Measurements from ENCODE around the gene PNMA5. TPM values are rescaled to one million over a fixed set of nuclear protein-coding genes. Genes with fewer than 3 reads are reported as not detected.

The PNMA5 gene
- polyA plus RNA-seq, 3 donors = 0.06 to 2.1 TPM; not detected in 1

DNA sequence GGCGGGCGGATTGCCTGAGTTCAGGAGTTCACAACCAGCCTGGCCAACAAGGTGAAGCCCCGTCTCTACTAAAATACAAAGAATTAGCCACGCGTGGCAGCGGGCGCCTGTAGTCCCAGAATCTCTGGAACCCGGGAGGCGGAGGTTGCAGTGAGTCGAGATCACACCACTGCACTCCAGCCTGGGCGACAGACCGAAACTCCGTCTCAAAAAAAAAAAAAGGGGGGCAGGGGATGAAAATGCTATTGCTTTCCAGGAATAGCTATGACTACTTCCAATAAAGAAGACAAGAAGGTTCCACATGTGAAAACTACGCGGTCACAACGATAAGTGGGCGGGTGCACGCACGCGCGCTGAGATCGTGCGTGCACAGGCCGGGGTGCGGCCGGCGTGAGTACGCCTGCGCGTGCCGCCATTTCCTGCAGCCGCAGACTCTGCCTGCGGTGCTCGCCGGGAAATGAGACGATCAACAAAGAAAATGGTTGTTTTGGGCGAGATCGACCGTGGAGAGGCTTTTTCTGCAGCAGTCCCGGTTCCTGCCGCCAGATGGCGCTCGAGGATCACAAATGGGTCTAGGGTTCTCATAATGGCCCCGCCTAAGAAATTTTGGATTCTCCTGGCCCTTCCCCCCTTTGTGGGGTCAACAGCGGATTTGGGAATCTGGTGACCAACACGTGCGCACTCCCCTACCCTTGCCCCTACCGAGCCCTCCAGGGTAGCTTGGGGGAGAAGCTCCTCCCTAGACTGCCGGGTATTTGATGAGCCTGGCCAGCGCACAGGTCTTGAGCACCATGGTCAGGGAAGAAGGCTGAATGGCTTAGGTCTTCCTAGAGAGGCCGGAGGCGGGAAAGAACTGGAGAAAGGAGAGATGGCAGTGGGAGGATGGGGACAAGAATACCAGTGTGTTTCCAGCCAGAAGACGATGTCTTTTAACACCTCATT is 35.1 kb downstream of the PNMA5 start:
- Histone ChIP-seq H3K36me3 (replicated peaks in 1 of 2; ENCODE audit: control insufficient read depth in 1 of 2, insufficient read depth in 2 of 2, low read length in 2 of 2) (peaks cover 26 to 50% of the 10 kb centered on the region in 2 donors), H3K4me3 (replicated peaks in 1 of 3; ENCODE audit: low read depth in 2 of 3, low read length in 3 of 3) (peak overlapping the region in 2 of 3 experiments; percentile 20 to 58), H3K4me1 (ENCODE audit: control insufficient read depth in 1 of 2, insufficient read depth in 2 of 2, low read length in 2 of 2) (peaks cover 8% of the 10 kb centered on the region in 2 donors), H4K20me1 (ENCODE audit: insufficient read depth, low read length) (no peaks in the 10 kb centered on the region), H3K9ac (ENCODE audit: insufficient read depth, low read length, poor library complexity, severe bottlenecking) (no peak overlapping the region), H2AFZ (ENCODE audit: insufficient read depth, low read depth, low read length, poor library complexity, severe bottlenecking) (peak overlapping the region; percentile 59), H3K27ac (ENCODE audit: low read depth in 1 of 2, low read length in 2 of 2) (peak overlapping the region; percentile 53 to 57), H3K27me3 (ENCODE audit: control insufficient read depth in 2 of 2, insufficient read depth in 2 of 2, low read length in 2 of 2) (no peaks in the 10 kb centered on the region), H3K9me3 (replicated peaks in 1 of 2; ENCODE audit: control insufficient read depth in 1 of 2, insufficient read depth in 1 of 2, low read length in 2 of 2) (no peaks in the 10 kb centered on the region), H3K79me2 (ENCODE audit: insufficient read depth, low read length) (no peaks in the 10 kb centered on the region), H3K4me2 (replicated peaks; ENCODE audit: extremely low read depth, low read length, poor library complexity, severe bottlenecking) (peak overlapping the region; percentile 49)
- TF ChIP-seq CTCF (IDR thresholded peaks at IDR 0.05) = peak; percentile 71
- Mint-ChIP-seq H3K4me1 (peaks cover 12% of the 10 kb centered on the region), H3K27ac (peak overlapping the region; percentile 60 to 88 (median 79)), H3K9me3 (peaks cover 0 to 2% (median 0%) of the 10 kb centered on the region in 7 donors), H3K27me3 (ENCODE audit: low read depth in 3 of 3) (peaks cover 0 to 13% (median 0%) of the 10 kb centered on the region in 3 donors), H3K4me3 (peak overlapping the region; percentile 57 to 63), H3K36me3 (peaks cover 9 to 17% of the 10 kb centered on the region in 2 donors)
- intact Hi-C loops (cut with micrococcal nuclease) = loop anchor here (5.0 to 10.0 kb wide), 4 partner anchors 76 to 836 kb away; partner anchors contain the start of genes IDH3G (in 2 of the 2), SSR4 (in 2 of the 2) and HAUS7 (in 1 of the 2)
- 0% methylated on average over 20 of the region's 53 CpGs for whole genome bisulfite sequencing (ENCODE audit: insufficient coverage)
- peak; percentile 84 to 90 (median 89) for DNase-seq

- peak in 2 of 3 donors; percentile 7 to 23 for DNase-seq
- H3K9me3 ChIP-seq (replicated peaks in 1 of 2; ENCODE audit: control insufficient read depth in 1 of 2, insufficient read depth in 1 of 2, low read length in 2 of 2) = no peaks in the 10 kb centered on the region
- Mint-ChIP-seq H3K9me3 (peaks cover 0 to 2% (median 0%) of the 10 kb centered on the region in 7 donors), H3K36me3 (peaks cover 9 to 11% of the 10 kb centered on the region in 2 donors), H3K4me1 (peaks cover 12% of the 10 kb centered on the region), H3K27me3 (ENCODE audit: low read depth in 3 of 3) (peaks cover 0 to 11% (median 0%) of the 10 kb centered on the region in 3 donors), H3K27ac (peak overlapping the region; percentile 32 to 88 (median 76)), H3K4me3 (peak overlapping the region; percentile 57 to 63)
- peaks cover 8% of the 10 kb centered on the region in 2 donors for H3K4me1 ChIP-seq (ENCODE audit: control insufficient read depth in 1 of 2, insufficient read depth in 2 of 2, low read length in 2 of 2)
- no peaks in the 10 kb centered on the region for H4K20me1 ChIP-seq (ENCODE audit: insufficient read depth, low read length)
- peak overlapping the region in 1 of 3 experiments; percentile 58 for H3K4me3 ChIP-seq (replicated peaks in 1 of 3; ENCODE audit: low read depth in 2 of 3, low read length in 3 of 3)
- peak overlapping the region; percentile 49 for H3K4me2 ChIP-seq (replicated peaks; ENCODE audit: extremely low read depth, low read length, poor library complexity, severe bottlenecking)
- no peaks in the 10 kb centered on the region for H3K79me2 ChIP-seq (ENCODE audit: insufficient read depth, low read length)
- TF ChIP-seq CTCF (IDR thresholded peaks at IDR 0.05) = no peak
- H3K36me3 ChIP-seq (replicated peaks in 1 of 2; ENCODE audit: control insufficient read depth in 1 of 2, insufficient read depth in 2 of 2, low read length in 2 of 2) = peaks cover 24 to 44% of the 10 kb centered on the region in 2 donors
- intact Hi-C loops (cut with micrococcal nuclease) = loop anchor here (5.0 to 10.0 kb wide), 4 partner anchors 77 to 837 kb away; partner anchors contain the start of genes IDH3G (in 2 of the 2), SSR4 (in 2 of the 2) and HAUS7 (in 1 of the 2)
- H2AFZ ChIP-seq (ENCODE audit: insufficient read depth, low read depth, low read length, poor library complexity, severe bottlenecking) = peak overlapping the region; percentile 51
- 17% methylated on average over 2 of the region's 5 CpGs for WGBS (ENCODE audit: insufficient coverage)
- H3K27me3 ChIP-seq (ENCODE audit: control insufficient read depth in 2 of 2, insufficient read depth in 2 of 2, low read length in 2 of 2) = peaks cover 0 to under 1% of the 10 kb centered on the region in 2 donors
- peak overlapping the region; percentile 53 to 57 for H3K27ac ChIP-seq (ENCODE audit: low read depth in 1 of 2, low read length in 2 of 2)
- H3K9ac ChIP-seq (ENCODE audit: insufficient read depth, low read length, poor library complexity, severe bottlenecking) = no peak overlapping the region
Observed at GRCh38 chrX:152958047-152958446, 35.9 kb downstream of the PNMA5 start.

Data from CD14-positive monocyte (primary cell).